ENCODE results near the gene MCHR1.
"Not testable (repeated sequence)": the region's sequence is repeated elsewhere in the genome, so short reads cannot be mapped to it uniquely, and the experiment has no call there.

MCHR1 gene

GRCh38 chr22:40668611-40669411 lies 10.5 kb upstream of the MCHR1 start:
- no peaks in the 10 kb centered on the region for H3K36me3 Mint-ChIP-seq (ENCODE audit: low read depth)
- H3K4me1 Mint-ChIP-seq (ENCODE audit: low read depth) = peaks cover 26% of the 10 kb centered on the region
- peaks cover 8% of the 10 kb centered on the region for H3K9me3 Mint-ChIP-seq
- H3K4me3 Mint-ChIP-seq = peak overlapping the region; percentile 21
- intact Hi-C loops (cut with micrococcal nuclease) = no loop called here
- peak overlapping the region; percentile 83 for H3K27ac Mint-ChIP-seq
- peaks cover 6% of the 10 kb centered on the region for H3K27me3 Mint-ChIP-seq

- peaks cover 3% of the 10 kb centered on the region for H3K27me3 Mint-ChIP-seq
- peaks cover 8% of the 10 kb centered on the region for H3K9me3 Mint-ChIP-seq
- H3K4me1 Mint-ChIP-seq (ENCODE audit: low read depth) = peaks cover 26% of the 10 kb centered on the region
- intact Hi-C loops (cut with micrococcal nuclease) = no loop called here
- no peak overlapping the region for H3K4me3 Mint-ChIP-seq
- H3K27ac Mint-ChIP-seq = peak overlapping the region; percentile 83
- H3K36me3 Mint-ChIP-seq (ENCODE audit: low read depth) = no peaks in the 10 kb centered on the region
Observed at GRCh38 chr22:40670058-40670457, 9.2 kb upstream of the MCHR1 start.

- H3K4me3 Mint-ChIP-seq = no peak overlapping the region
- intact Hi-C loops (cut with micrococcal nuclease) = no loop called here
- H3K27me3 Mint-ChIP-seq = peaks cover 3% of the 10 kb centered on the region
- no peak overlapping the region for H3K27ac Mint-ChIP-seq
- peaks cover 32% of the 10 kb centered on the region for H3K4me1 Mint-ChIP-seq (ENCODE audit: low read depth)
- H3K9me3 Mint-ChIP-seq = peaks cover 8% of the 10 kb centered on the region
- no peaks in the 10 kb centered on the region for H3K36me3 Mint-ChIP-seq (ENCODE audit: low read depth)
Observed at GRCh38 chr22:40671369-40671768, 7.9 kb upstream of the MCHR1 start.

- H3K27me3 Mint-ChIP-seq = peaks cover under 1% of the 10 kb centered on the region
- no peak overlapping the region for H3K27ac Mint-ChIP-seq
- H3K36me3 Mint-ChIP-seq (ENCODE audit: low read depth) = no peaks in the 10 kb centered on the region
- intact Hi-C loops (cut with micrococcal nuclease) = no loop called here
- peaks cover 8% of the 10 kb centered on the region for H3K9me3 Mint-ChIP-seq
- no peak overlapping the region for H3K4me3 Mint-ChIP-seq
- peaks cover 37% of the 10 kb centered on the region for H3K4me1 Mint-ChIP-seq (ENCODE audit: low read depth)
Observed at GRCh38 chr22:40671796-40672360, 7.4 kb upstream of the MCHR1 start.

GRCh38 chr22:40673017-40673416 lies 6.3 kb upstream of the MCHR1 start:
- no peak overlapping the region for H3K27ac Mint-ChIP-seq
- no peak overlapping the region for H3K4me3 Mint-ChIP-seq
- intact Hi-C loops (cut with micrococcal nuclease) = no loop called here
- no peaks in the 10 kb centered on the region for H3K27me3 Mint-ChIP-seq
- H3K4me1 Mint-ChIP-seq (ENCODE audit: low read depth) = peaks cover 34% of the 10 kb centered on the region
- H3K36me3 Mint-ChIP-seq (ENCODE audit: low read depth) = no peaks in the 10 kb centered on the region
- peaks cover 8% of the 10 kb centered on the region for H3K9me3 Mint-ChIP-seq

- intact Hi-C loops (cut with micrococcal nuclease) = no loop called here
- Mint-ChIP-seq H3K27ac (no peak overlapping the region), H3K4me3 (no peak overlapping the region), H3K36me3 (ENCODE audit: low read depth) (no peaks in the 10 kb centered on the region), H3K27me3 (peaks cover 9% of the 10 kb centered on the region), H3K4me1 (ENCODE audit: low read depth) (peaks cover 24% of the 10 kb centered on the region), H3K9me3 (no peaks in the 10 kb centered on the region)
Observed at GRCh38 chr22:40674274-40674673, 5.0 kb upstream of the MCHR1 start.

GRCh38 chr22:40676166-40676565 lies 3.1 kb upstream of the MCHR1 start:
- Mint-ChIP-seq H3K27me3 (peaks cover 28% of the 10 kb centered on the region), H3K27ac (peak overlapping the region; percentile 64), H3K4me1 (ENCODE audit: low read depth) (peaks cover 19% of the 10 kb centered on the region)
- intact Hi-C loops (cut with micrococcal nuclease); H3K4me3 Mint-ChIP-seq; H3K36me3 Mint-ChIP-seq (ENCODE audit: low read depth); H3K9me3 Mint-ChIP-seq: not testable (repeated sequence)

GRCh38 chr22:40676644-40677043 lies 2.6 kb upstream of the MCHR1 start:
- Mint-ChIP-seq H3K27me3 (peaks cover 33% of the 10 kb centered on the region), H3K4me3 (no peak overlapping the region), H3K36me3 (ENCODE audit: low read depth) (no peaks in the 10 kb centered on the region), H3K4me1 (ENCODE audit: low read depth) (peaks cover 19% of the 10 kb centered on the region), H3K27ac (peak overlapping the region; percentile 64), H3K9me3 (no peaks in the 10 kb centered on the region)
- intact Hi-C loops (cut with micrococcal nuclease) = no loop called here

GRCh38 chr22:40678493-40679248 lies 613 bp upstream of the MCHR1 start:
- intact Hi-C loops (cut with micrococcal nuclease) = no loop called here
- Mint-ChIP-seq H3K27ac (no peak overlapping the region), H3K4me3 (no peak overlapping the region), H3K9me3 (no peaks in the 10 kb centered on the region), H3K36me3 (ENCODE audit: low read depth) (no peaks in the 10 kb centered on the region), H3K27me3 (peaks cover 35% of the 10 kb centered on the region), H3K4me1 (ENCODE audit: low read depth) (peaks cover 33% of the 10 kb centered on the region)

- Mint-ChIP-seq H3K36me3 (ENCODE audit: low read depth) (no peaks in the 10 kb centered on the region), H3K4me3 (no peak overlapping the region), H3K4me1 (ENCODE audit: low read depth) (peaks cover 39% of the 10 kb centered on the region), H3K9me3 (no peaks in the 10 kb centered on the region), H3K27me3 (peaks cover 42% of the 10 kb centered on the region), H3K27ac (no peak overlapping the region)
- intact Hi-C loops (cut with micrococcal nuclease) = no loop called here
Observed at GRCh38 chr22:40679964-40680818, 907 bp downstream of the MCHR1 start.

GRCh38 chr22:40680819-40681183 lies 1.5 kb downstream of the MCHR1 start:
- no peak overlapping the region for H3K4me3 Mint-ChIP-seq
- intact Hi-C loops (cut with micrococcal nuclease) = no loop called here
- H3K9me3 Mint-ChIP-seq = no peaks in the 10 kb centered on the region
- H3K36me3 Mint-ChIP-seq (ENCODE audit: low read depth) = no peaks in the 10 kb centered on the region
- peaks cover 41% of the 10 kb centered on the region for H3K4me1 Mint-ChIP-seq (ENCODE audit: low read depth)
- peaks cover 44% of the 10 kb centered on the region for H3K27me3 Mint-ChIP-seq
- H3K27ac Mint-ChIP-seq = no peak overlapping the region

GRCh38 chr22:40681451-40681850 lies 2.2 kb downstream of the MCHR1 start:
- H3K4me1 Mint-ChIP-seq (ENCODE audit: low read depth) = peaks cover 35% of the 10 kb centered on the region
- no peaks in the 10 kb centered on the region for H3K36me3 Mint-ChIP-seq (ENCODE audit: low read depth)
- no peak overlapping the region for H3K4me3 Mint-ChIP-seq
- no peak overlapping the region for H3K27ac Mint-ChIP-seq
- peaks cover 44% of the 10 kb centered on the region for H3K27me3 Mint-ChIP-seq
- intact Hi-C loops (cut with micrococcal nuclease) = no loop called here
- no peaks in the 10 kb centered on the region for H3K9me3 Mint-ChIP-seq

- intact Hi-C loops (cut with micrococcal nuclease) = no loop called here
- Mint-ChIP-seq H3K27me3 (peaks cover 31% of the 10 kb centered on the region), H3K4me3 (no peak overlapping the region), H3K36me3 (ENCODE audit: low read depth) (no peaks in the 10 kb centered on the region), H3K27ac (no peak overlapping the region), H3K9me3 (no peaks in the 10 kb centered on the region), H3K4me1 (ENCODE audit: low read depth) (peaks cover 22% of the 10 kb centered on the region)
Observed at GRCh38 chr22:40684728-40685127, 5.4 kb downstream of the MCHR1 start.

Data from dendritic cell treated with granulocyte-macrophage colony-stimulating factor and Interleukin-4, amounts not matched to agents 40 ng/mL and 50 ng/mL, for 4 days (primary cell).